HG03439 (cell line): ENCODE measurements around the gene MOV10L1.
"Not testable (repeated sequence)": the region's sequence is repeated elsewhere in the genome, so short reads cannot be mapped to it uniquely, and the experiment has no call there.

Source experiments
- ATAC-seq: cut with Tn5 transposase; IDR thresholded peaks from one replicate; pipeline ENCODE4 v1.9.1; 2021; ENCODE audit warnings: mild to moderate bottlenecking, moderate library complexity; ENCODE audit not compliant: unreplicated experiment

Gene MOV10L1

GRCh38 chr22:50076646-50077535 lies 12.9 kb upstream of the MOV10L1 start:
- no peak for ATAC-seq

- ATAC-seq: no peak
These were observed 11.6 kb upstream of the MOV10L1 start for GRCh38 chr22:50078246-50078645.

- no peak for ATAC-seq
These were observed 11.0 kb upstream of the MOV10L1 start for GRCh38 chr22:50078761-50079160.

DNA sequence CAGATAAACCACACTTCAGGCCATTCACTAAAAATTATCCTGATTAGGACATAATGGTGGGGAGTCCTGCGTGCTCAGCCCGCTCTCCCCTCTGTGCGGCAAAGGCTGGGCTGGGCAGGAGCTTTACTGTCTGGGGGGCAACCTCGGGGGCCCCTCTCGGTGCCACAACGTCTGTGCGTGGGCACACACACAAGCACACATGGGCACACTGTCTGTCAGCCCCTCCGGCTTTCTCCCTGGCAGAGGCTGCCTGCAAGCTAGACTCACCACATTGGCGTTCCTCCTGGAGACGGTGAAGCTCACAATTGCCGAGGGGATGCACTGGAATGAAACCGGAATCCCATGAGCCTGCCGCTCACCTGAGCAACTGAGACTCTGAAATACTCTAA lies 9.7 kb upstream of the MOV10L1 start:
- ATAC-seq: no peak

GRCh38 chr22:50081426-50082196 lies 8.2 kb upstream of the MOV10L1 start:
- no peak for ATAC-seq

DNA sequence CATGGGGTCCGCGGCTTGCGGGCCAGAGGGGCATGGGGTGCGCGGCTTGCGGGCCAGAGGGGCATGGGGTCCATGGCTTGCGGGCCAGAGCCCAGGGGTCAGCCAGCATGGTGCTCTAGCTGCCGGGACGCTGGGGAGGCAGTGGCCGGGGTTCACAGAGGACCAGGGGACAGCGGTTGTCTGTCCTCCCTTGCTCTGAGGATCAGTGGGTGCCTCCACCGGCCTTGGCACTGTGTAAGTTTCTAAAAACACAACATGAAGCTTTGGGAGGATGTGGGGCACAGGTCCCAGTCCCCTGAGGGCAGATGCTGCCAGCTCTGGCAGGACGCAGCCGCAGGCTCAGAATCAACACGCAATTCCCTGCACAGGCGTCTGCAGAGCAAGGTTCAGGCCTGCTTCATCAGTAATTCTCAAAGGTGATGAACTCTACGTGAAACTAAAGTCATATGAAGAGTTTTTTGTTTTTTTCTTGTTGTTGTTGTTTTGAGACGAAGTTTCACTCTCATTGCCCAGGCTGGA lies 7.5 kb upstream of the MOV10L1 start:
- no peak for ATAC-seq

DNA sequence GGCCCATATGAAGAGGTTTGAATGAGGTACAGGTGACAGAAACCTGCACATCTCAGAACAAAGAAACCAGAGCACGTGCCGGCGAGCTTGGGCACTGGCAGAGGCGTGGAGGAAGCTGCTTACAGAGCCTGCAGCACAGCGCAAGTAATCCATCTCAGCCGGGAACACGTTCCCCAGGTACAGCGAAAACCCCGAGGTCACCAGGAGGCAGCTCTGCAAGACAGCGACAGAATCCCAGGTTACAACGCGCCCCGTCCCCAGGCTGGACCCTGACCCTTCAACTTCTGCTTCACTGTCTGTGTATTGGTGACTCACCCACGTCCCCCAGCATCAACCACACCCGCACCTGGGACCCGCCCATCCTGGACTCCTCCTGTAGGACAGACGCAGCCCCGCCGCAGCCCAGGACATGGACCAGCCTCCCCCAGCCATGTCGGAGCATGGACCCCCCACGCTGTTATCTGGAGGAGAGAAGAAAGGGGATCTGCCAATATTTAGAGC lies 6.8 kb upstream of the MOV10L1 start:
- no peak for ATAC-seq

- ATAC-seq: no peak
These were observed 6.2 kb upstream of the MOV10L1 start for GRCh38 chr22:50083462-50084079.

DNA sequence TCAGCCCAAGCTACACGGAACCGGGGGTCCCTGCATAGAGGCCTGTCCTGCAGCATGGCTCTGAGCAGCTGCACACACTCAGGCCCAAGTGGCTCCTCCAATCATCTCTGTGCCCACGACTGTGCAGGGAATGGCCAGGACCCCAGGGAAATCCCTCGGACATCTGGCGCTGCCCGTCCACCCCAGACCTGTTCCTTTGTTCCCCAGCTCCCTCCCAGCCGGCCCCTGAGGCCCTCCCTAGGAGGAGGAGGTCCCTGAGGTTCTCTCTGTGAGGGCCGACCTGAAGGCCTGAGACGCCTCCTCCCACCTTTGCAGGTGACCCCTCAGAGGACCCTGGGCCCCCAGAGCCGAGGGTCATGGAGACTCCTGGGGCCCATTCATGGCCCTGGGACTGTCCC lies 5.7 kb upstream of the MOV10L1 start:
- ATAC-seq: no peak

GRCh38 chr22:50084614-50085021 lies 5.2 kb upstream of the MOV10L1 start:
- no peak for ATAC-seq

DNA sequence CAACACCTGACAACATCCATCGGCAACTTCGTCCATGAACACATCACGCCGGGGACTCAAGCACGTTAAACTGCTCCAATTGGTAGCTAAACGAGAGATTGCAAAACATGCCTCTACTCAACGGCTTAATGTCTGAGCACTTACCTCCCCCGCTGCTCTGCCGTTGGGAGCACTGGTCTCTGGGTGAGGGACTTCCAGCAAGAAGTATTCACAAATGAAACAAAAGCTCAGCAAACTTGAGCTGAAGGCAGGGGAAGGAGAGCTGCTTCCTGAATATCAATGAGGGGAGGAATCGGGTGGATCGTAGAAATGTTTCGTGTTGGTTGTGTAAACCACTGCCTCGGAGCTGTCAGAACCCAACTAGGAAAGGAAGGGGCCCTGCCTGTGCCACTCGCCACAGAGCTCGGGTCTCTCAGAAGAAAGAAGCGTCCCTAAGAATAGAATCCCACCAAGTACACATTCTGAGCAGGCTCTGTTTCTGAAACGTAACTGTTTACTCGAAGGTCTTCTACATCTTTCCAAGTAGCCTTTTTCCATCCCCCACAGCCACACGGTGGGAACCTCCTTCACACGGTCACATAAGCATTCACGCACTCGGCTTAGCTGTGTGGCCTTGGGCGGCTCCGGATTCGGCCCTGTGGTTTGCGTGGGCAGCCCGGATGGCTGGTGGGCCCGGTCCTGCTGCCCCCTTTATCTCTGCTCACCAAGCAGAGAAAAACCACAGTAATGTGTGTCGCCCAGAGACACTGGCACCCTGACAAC lies 4.4 kb upstream of the MOV10L1 start, which contains the start of gene MLC1:
Gene MLC1, minus strand, starts transcription at position 216 of the 762 bp plus-strand sequence. CDS start 524 bp downstream, outside the sequence.
- no peak for ATAC-seq

- ATAC-seq: no peak
These were observed 3.3 kb upstream of the MOV10L1 start for GRCh38 chr22:50086526-50086925.

- not testable (repeated sequence) for ATAC-seq
These were observed 2.8 kb upstream of the MOV10L1 start for GRCh38 chr22:50086975-50087374.

GRCh38 chr22:50087646-50088045 lies 2.2 kb upstream of the MOV10L1 start:
- no peak for ATAC-seq

- no peak for ATAC-seq
These were observed 1.7 kb upstream of the MOV10L1 start for GRCh38 chr22:50088096-50088495.

DNA sequence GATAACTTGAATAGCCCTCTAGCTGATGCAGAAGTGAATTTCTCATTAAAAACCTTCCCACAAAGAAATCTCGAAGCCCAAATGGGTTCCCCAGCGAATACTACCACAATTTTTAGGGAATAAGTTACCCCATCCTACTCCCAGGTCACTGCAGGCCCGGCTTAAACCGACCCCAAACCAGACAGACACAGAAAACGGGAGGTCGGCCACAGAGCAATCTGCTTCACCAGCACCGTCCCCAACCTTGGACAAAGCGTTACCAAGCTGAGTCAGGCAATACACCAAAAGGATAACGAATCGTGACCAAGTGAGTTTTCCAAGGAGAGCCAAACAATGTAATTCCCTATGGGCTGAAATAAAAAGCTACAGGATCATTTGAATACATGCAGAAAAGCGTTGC lies 575 bp upstream of the MOV10L1 start:
- no peak for ATAC-seq

DNA sequence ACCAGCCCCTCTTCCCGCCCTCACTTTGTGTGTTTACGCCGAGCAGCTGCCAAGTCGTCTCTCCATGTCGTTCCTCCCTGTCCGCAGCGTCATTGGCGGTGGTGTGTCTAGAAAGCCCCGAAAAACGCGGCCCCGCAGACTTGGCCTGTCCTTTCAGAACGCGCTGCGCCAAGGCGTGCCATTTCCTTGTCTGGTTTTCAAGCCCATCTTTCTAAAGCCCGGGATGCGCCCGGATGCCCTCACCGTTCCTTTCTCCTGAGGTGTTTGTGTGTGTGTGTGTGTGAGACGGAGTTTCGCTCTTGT lies 557 bp downstream of the MOV10L1 start:
- no peak for ATAC-seq

- no peak for ATAC-seq
These were observed 1.4 kb downstream of the MOV10L1 start for GRCh38 chr22:50091092-50091768.

- ATAC-seq: no peak
These were observed 2.5 kb downstream of the MOV10L1 start for GRCh38 chr22:50092342-50092741.

DNA sequence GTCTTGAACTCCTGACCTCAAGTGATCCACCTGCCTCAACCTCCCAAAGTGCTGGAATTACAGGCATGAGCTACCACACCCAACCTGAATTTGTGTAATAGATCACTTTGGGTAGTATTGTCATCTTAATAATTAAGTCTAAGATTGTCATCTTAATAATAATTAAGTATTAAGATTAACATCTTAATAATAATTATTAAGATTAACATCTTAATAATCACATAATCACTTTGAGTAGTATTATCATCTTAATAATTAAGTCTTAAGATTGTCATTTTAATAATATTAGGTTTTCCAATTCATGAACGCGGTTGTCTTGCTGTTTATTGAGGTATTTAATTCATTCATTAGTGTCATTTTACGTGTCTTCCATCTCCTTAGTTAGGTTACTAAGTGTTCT lies 8.2 kb downstream of the MOV10L1 start:
- ATAC-seq: no peak
